HG02870 (cell line): ENCODE data around the gene CRIM1.

Source experiments
- ATAC-seq: cut with Tn5 transposase; IDR thresholded peaks from one replicate; pipeline ENCODE4 v1.9.1; 2021; ENCODE audit warnings: mild to moderate bottlenecking, moderate library complexity; ENCODE audit not compliant: unreplicated experiment

The CRIM1 gene

DNA sequence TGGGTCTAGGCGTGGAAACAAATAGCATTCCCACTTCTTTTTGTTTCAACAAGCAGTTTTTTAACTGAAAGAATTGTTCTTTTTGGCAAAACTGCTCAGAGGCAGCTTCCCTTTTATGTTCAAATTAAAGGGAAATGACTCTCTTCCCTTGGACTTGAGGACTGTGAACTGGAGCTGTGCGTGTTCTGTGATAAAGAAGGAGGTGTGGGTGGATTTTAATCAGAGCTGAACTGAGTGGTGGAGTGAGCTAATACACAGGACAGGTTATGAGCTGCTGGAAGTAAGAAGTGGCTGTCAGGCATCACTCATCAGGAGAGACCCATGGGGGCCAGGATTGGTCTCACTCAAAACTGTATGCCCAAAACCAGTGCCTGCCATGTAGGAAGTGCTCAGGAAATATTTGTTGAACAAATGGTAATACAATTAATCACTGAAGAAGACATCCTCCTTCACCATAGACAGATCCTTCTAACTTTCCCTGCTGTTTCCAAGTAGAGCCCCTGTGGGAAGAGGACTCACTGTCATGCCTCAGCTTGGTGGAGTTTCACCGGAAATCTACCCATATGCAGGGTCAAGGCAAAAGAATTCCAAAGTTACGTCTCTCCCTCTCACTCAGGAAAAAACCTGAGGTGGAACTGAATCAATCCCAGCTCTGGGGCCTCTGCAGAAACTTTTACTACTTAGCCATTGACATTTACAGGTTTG lies 186.5 kb downstream of the CRIM1 start:
- no peak for ATAC-seq

DNA sequence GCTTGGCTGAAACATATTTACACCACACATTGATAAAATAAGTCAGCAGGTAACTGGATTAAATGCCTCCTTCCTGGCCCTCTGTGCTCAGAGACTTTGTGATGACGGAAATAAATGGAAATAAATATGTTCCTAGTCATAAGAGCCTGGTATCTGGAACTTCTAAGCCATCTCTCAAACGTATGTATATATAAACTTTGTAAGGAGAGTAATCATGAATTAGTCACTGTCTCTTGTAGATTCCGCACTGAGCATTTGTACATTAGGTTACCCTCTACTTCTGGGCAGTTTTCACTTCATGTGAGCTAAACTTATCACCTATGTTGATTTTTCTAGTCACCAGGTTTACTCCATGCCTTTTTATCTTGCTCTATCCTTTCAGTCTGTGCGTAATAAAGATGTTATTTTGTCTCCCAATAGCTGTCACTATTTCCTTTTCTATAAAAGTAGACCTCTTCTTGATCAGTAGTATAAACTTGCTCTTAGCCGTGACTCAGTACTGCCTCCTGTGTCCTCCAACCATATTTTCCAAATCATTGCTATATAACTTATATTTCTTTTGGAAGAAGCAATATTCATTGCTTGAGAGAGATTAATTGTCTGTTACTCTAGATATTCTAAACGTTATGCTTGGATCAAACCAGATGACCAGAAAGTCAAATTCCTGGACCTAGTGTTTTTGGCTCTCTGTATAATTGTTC lies 189.2 kb downstream of the CRIM1 start:
- no peak for ATAC-seq

DNA sequence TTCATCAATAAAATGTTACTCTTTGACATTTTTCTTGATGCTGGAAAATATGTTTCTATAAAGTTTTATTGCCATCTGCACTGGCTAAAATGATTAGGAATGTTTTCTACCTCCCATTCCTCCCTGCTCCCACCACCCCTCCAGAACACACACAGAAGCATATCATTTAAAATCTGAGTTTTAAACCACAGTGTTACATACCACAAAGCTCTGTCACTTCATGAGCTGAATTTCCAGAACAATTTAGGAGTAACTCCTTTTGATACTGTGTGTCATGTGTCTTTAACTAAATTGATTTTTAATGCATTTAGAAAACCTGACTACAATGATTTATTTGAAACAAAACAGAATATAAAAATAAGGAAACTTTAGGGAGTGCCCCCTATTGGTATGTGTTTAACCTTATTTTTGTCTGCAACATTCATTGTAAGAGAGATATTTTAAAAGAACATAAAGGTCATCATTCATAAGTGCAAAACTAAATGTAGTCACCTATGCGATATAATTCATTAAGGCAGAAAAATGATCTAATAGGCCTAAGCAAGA lies 190.4 kb downstream of the CRIM1 start:
- ATAC-seq: no peak

DNA sequence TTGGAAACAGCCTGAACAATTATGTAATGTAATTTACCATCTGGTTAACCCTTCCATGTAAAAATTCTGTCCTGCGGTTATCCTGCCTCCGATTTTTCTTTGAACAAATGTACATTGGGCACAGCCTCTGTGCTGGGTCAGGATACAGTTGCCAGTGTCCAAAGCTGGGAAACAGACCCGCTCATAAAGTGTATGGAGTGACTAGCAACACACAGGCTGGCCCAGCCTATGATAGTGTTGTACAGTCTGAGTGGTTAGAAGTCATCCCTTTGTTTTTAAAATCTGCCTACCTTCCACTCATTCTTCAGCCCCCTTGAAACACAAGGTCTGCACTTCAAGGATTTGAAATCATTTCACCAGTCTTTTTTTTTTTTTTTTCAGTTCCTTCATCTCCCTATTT lies 192.3 kb downstream of the CRIM1 start:
- ATAC-seq: no peak

DNA sequence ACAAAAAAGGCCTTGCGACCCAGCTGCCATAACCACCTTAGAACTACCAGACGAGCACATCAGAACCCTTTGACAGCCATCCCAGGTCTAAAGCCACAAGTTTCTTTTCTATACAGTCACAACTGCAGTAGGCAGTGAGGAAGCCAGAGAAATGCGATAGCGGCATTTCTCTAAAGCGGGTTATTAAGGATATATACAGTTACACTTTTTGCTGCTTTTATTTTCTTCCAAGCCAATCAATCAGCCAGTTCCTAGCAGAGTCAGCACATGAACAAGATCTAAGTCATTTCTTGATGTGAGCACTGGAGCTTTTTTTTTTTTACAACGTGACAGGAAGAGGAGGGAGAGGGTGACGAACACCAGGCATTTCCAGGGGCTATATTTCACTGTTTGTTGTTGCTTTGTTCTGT lies 193.6 kb downstream of the CRIM1 start:
- ATAC-seq: no peak

DNA sequence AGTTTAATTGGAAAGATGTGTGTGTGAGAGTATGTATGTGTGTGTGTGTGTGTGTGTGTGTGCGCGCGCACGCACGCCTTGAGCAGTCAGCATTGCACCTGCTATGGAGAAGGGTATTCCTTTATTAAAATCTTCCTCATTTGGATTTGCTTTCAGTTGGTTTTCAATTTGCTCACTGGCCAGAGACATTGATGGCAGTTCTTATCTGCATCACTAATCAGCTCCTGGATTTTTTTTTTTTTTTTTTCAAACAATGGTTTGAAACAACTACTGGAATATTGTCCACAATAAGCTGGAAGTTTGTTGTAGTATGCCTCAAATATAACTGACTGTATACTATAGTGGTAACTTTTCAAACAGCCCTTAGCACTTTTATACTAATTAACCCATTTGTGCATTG lies 194.4 kb downstream of the CRIM1 start:
- no peak for ATAC-seq

DNA sequence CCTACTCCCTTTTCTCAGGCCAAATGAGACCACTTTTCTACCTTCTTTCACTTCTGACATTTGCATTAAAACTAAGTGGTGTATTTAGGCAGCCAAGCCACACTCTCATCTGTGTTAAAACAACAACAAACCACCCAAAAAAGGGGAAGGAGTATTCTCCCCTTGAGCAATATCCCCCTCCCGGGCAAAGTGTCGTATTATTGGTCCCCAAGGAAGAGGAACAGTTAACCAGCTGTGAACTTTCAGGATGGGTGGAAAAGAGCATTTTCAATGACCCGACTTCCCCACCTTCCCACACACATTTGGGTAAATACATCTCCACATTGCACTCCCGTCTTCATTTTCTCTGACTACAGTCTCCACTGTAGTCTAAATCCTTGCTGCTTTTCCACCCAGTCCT lies 198.1 kb downstream of the CRIM1 start:
- no peak for ATAC-seq

DNA sequence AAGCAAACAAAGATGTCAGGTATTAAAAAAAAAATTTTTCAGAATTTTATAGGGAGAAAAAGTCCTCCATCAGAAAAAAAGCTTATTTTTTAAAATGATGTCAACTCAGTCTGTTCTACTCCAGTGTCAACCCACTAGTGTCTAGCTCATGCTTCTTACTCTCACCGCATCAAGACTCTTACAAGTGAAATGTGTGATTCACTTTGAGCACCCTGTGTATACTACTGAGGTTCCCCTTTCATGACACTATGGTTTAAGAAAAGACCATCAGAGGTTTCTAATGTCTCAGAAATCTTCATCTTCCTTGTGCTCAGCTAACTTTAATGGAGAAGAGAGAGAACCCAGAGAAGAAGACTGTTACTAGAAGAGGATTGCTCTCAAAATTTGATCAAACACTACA lies 199.0 kb downstream of the CRIM1 start:
- ATAC-seq: no peak

DNA sequence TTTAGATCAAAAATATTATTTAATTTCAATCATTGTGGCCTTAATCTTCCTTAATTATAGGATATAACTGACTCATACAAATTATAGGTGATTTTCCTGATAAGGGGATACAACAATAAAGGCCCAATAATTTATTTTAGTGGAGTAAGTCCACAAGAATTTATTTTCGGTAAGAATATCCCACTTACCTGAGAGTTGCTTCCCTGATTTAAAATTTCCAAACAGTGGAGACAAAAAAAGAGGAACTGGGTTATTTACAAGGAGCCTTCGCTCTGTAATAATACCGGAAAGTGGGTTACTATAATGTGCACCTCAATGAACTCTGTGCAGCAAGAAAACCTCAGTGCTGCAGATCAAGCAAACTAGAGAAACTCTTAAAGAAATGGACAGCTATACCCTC lies 200.2 kb downstream of the CRIM1 start:
- no peak for ATAC-seq

DNA sequence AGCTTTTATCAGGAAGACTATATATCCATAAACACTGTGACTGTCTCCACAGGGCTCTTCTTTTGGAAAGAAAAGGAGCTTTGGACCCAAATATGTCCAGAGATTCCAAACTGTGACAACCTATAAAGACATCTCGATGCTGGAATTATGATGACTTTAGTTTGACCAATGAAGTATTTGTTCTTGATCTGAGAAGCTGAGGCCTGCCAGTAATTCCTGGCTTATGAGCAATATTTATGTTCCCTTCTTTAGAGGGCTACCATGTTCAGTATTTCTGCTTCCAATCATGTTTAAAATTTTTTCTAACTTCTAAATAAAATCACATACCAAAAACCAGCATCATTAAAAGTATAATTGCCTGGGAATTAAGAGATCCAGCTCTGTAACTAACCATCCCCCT lies 201.3 kb downstream of the CRIM1 start:
- ATAC-seq: no peak

DNA sequence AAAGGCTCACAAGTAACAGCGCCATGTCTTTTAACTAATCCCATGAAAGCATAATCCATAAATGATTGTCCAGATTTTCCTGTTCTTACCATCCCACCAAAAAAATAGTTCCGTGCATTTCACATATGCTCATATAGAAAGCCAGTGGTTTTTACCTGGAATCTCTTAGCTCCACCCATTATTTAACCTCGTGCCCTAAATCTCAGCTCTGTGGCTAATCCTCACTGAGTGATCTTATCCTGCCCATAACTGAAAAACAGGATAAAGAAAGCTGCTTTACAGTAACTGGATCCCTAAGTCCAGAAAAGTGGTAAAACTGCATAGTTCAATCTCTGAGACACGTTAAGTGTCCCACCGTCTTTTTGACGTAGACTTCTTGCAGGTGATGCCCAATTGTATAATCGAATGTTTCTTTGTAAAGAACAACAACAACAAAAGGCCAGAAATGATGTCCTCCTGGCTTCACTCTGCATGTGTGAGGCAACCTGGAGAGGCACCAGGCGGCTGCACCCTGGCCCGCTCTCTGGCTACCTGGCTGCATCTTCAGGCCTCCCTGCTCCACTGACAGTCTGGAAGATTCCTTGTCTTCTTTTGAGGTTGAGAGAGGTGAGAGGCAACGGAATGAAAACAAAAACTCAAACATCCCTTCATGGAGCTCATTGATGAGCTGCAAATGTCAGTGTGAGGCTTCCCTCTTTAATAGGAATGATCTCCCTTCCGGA lies 203.8 kb downstream of the CRIM1 start:
- no peak for ATAC-seq

DNA sequence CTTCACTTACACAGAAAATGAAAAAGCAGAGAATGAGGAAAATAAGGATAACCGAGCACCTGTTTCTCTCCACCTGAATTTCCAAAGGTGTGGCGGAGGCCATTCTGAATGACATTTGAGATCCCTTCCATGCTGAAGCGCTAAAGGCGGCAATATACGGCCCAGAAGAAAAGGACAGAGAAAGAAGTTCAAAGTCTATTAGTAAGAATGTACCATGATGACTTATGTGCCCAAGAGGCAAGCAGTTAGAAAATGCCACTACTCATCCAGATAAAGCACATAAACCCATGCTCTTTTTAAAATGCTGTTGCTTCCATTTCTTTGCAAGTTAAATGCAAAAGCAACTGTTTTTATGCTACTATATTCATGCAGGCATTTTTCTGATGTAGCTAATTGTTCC lies 205.1 kb downstream of the CRIM1 start:
- ATAC-seq: no peak

DNA sequence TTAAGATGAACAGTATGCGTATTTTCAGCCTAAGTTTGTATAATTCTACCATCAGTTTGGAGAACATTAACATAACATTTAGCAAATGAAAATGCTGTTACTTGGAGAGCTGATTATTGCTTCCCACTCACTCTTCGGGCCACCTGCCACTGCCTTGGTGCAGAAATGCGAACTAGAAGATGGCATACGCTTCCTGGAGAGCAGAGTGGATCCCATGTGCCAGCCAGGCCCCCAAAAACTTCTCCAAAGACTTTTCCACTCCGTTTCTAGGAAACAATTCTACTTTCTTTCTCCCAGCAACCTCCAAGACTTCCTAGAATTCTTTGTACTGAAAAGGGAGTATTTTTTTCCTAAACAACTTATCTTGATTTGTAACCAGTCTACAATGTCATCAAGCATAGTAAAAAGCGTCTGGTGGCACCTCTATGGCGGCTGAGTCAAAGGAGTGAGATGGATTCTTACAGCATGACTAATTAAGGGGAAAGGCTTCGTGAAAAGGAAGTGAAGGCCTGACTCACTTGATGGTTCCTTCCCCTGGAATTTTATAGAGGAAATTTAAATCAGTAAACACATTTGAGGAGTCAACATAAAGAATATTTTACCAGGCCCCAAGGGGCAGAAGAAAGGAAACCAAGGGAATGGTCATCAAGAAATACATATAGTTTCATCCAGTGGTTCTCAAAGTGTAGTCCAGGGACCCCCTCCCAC lies 205.8 kb downstream of the CRIM1 start:
- ATAC-seq: no peak

DNA sequence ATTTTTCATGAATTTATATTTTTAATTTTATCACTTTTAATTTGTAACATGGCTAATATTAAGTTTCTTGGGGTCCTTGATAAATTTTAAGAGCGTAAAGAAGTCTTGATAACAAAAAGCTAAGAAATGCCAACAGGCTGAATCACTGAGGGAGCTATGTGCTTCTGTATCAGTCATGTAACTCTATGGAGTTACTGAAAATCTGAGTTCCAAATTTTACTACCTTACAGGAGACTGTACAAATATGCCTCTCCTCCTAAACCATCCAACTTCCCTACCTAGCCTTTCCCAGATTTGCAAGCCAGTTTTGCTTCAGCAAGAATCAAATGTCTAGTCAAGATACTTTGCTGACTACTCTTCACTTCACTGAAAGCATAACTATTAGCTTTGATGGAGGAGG lies 206.7 kb downstream of the CRIM1 start:
- no peak for ATAC-seq

DNA sequence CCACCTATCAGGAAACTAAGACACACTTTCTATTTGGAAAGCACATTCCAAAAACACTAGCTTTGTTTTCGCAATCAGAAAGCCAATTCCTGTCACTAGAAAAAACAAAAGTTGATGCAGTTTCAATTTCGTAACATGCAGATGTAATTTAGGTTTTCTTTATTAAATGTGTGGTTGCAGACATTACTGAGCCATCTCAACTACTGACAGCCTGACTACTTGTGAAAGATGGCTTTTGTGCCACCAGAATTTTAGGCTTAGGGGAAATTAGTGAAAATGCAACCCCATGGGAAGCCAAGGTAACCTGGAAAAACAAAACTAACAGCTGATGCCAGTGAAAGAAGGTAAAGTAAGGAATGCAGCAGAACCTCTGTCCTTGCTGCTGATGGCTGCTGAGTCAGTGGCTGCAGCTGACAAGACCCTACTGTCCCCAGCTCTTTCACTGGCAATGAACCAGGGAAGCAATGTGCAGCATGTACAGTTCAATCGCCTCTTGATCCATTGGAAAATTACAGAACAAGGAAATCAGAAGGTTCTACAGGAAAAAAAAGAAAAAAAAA lies 207.5 kb downstream of the CRIM1 start:
- no peak for ATAC-seq

DNA sequence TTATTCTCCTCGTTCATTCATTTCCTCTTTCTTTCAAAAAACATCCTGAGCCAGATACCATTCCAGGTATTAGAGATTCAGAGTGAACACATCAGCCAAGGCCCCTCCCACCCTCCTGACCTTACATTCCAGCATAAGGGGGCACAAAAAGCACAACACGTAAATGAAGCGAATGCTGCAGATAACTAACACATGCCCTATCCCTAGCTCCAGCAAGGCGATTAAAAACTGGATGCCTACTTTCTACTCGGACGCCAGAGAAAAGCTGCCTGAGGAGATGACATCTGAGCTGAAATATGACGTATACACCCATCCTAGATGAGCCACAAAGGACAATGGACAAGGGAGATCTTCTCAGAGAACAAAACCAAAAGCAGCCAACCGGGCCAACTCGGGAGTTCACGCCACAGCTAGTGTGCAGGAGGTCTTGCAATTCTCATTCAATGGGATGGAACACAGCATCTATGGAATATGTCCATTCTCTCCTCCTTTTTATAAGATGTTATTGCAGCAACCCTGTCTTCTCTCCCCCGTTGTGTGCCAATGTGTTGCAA lies 208.9 kb downstream of the CRIM1 start:
- ATAC-seq: no peak

DNA sequence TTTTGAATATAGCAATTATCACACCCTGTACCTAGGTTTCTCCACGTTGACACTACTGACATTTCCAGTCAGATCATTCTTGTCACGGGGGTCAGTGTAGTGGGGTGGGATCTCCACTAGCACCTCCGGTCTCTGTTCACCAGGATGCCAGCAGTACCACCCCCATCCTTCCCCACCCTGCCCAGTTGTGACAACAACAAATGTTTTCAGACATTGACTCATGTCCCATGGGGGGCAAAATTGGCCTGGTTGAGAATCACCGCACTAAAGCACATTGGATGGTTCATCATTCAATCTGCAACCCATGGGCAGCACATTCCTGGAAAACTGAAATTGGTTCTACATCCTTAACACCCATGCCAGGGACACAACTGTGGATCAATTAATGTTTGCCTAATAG lies 210.1 kb downstream of the CRIM1 start:
- ATAC-seq: no peak

DNA sequence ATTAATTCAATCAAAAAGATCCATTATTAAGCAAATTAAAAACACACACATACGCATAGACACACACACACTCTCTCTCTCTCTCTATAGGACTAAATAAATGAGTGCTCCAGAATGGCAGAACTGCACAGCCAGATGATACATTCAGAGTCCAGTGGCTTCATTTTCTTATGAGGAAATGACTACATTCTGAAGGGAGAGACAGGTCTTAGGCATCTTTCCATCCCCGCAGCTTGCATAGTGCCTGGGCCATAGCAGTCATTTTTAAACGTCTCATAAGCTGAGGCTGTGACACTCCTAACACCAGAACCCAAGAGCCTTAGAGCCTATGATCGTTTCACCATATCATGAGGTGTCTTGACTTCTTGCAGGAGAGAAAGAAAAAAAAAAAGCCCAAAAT lies 211.3 kb downstream of the CRIM1 start:
- ATAC-seq: no peak

DNA sequence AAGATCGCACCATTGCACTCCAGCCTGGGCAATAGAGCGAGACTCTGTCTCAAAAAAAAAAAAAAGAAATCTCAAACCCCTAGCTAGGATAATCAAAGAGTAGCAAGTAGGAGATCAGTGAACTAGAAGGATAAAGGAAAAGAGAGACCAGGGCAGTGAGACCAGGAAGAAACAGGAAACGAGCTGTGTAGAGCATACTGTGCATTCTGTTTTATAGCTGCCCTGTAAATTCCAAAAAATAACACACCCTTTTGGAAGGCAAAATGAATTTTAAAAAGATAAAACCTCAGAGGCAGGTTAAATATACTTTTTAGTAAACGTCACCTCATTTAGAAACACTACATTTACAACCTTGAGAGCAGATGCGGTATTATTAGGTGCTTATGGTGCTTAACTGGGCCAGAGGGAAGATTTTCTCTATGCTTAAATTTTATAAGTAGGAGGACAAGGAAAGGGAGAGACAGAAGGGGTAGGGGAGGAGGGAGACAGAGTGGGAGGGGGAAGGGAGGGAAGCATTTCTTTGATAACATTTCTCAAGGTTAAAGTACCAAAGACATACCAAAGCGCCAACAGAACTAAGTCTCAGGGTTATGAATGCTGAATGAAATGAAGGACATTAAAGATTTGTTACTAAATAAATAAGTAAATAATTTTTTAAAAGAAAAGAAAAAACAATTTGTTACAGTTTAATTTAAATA lies 212.3 kb downstream of the CRIM1 start:
- ATAC-seq: no peak
